Gastrocnemius medialis (tissue), 4 donors: Measurements from ENCODE around the gene PPEF2. TPM values are rescaled to one million over a fixed set of nuclear protein-coding genes. Genes with fewer than 3 reads are reported as not detected.

ENCODE experiments used
- ATAC-seq, 2 donors: fragments of 150-250 bp; one replicate each; pipeline ENCODE4 v1.9.1; 2016
- DNase-seq, 2 donors: peaks; one replicate each; pipeline ENCODE4 v3.0.0-alpha.2; 2019
- H3K27ac ChIP-seq, 4 donors: fragments of 200-600 bp; sonication (generic); 1 replicate in 1 of 4; 2 replicates in 3 of 4; pipeline ENCODE4 v1.5.1; 2016 to 2018; ENCODE audit warnings: mild to moderate bottlenecking in 2 of 4, moderate library complexity in 1 of 4
- H3K27me3 ChIP-seq, 3 donors: fragments of 200-600 bp; sonication (generic) in 2 of 3; 1 replicate in 1 of 3; 2 replicates in 2 of 3; pipeline versions ENCODE4 v1.5.1 to v1.6.0; 2016 to 2019; ENCODE audit warnings: mild to moderate bottlenecking in 1 of 3, moderate library complexity in 1 of 3
- H3K36me3 ChIP-seq, 2 donors: fragments of 200-600 bp; sonication (generic) in 1 of 2; one replicate each; pipeline ENCODE4 v1.5.1; 2017 to 2018
- H3K4me1 ChIP-seq, 2 donors: fragments of 200-600 bp; sonication (generic) in 1 of 2; one replicate each; pipeline ENCODE4 v1.5.1; 2016 to 2017; ENCODE audit warnings: mild to moderate bottlenecking in 2 of 2
- H3K4me3 ChIP-seq, 4 donors: fragments of 200-600 bp; sonication (generic) in 3 of 4; 1 replicate in 1 of 4; 2 replicates in 3 of 4; pipeline ENCODE4 v1.5.1; 2016 to 2019; ENCODE audit warnings: mild to moderate bottlenecking in 2 of 4
- H3K9me3 ChIP-seq, 3 donors: fragments of 200-600 bp; sonication (generic) in 2 of 3; 1 replicate in 1 of 3; 2 replicates in 2 of 3; pipeline ENCODE4 v1.5.1; 2016 to 2019
- CTCF ChIP-seq, 5 experiments: fragments of 450-650 bp in 3 of 5; fragments of 200-600 bp in 2 of 5; sonication (generic) in 2 of 5; IDR thresholded peaks in 4 of 5; conservative IDR thresholded peaks in 1 of 5; 1 replicate in 4 of 5; 2 replicates in 1 of 5; pipeline ENCODE4 v1.5.1; 2016 to 2019; ENCODE audit warnings: antibody characterized with exemption in 5 of 5, mild to moderate bottlenecking in 3 of 5, moderate library complexity in 3 of 5
- POLR2A ChIP-seq, 2 donors: fragments of 450-650 bp; IDR thresholded peaks; one replicate each; pipeline ENCODE4 v1.6.1; 2017; ENCODE audit warnings: antibody characterized with exemption in 2 of 2, mild to moderate bottlenecking in 2 of 2, moderate library complexity in 2 of 2
- in situ Hi-C, 4 donors: fragments of 200-750 bp; cut with MboI; loops; one replicate each; pipeline versions ENCODE4 v1.15.0 to v1.8.0; 2017; ENCODE audit warnings: low sequenced_read_pairs in 4 of 4
- intact Hi-C: fragments of 100-400 bp; cut with DNase I; formaldehyde crosslinking; loops from one replicate; pipeline ENCODE4 v1.15.1; 2023; ENCODE audit warnings: low total_unique reads
- total RNA-seq, 4 donors: library from RNA; depleted of rRNA; stranded (reverse); fragments of >200 nt; gene quantifications; one replicate each; pipeline versions ENCODE4 v1.1.0 to v1.2.3, GENCODE V29; 2016

The PPEF2 gene
- total RNA-seq = under 1 TPM in 1 of 4 donors, not detected in 3; 0.13 TPM

GRCh38 chr4:75902352-75902751 is at the start of gene PPEF2:
Gene PPEF2, minus strand, starts transcription at chr4:75902452. Its CDS starts 6,127 bp downstream, at chr4:75896325.
- DNase-seq = no peak
- no peak within 1 kb of the TSS for H3K27ac ChIP-seq
- in situ Hi-C loops (no loop called here), intact Hi-C loops (no loop called here)
- TF ChIP-seq CTCF (IDR thresholded peaks at IDR 0.05 in 4 of 5, conservative IDR thresholded peaks at IDR 0.05 in 1 of 5) (no peak), POLR2A (IDR thresholded peaks at IDR 0.05) (no peak)
- H3K4me3 ChIP-seq = no peak within 1 kb of the TSS
- H3K4me1 ChIP-seq = no peaks in the 10 kb centered on the region
- no peaks in the 10 kb centered on the region for H3K9me3 ChIP-seq
- no peaks in the 10 kb centered on the region for H3K36me3 ChIP-seq
- ATAC-seq = no peak
- H3K27me3 ChIP-seq = no peaks in the 10 kb centered on the region

GRCh38 chr4:75950213-75950815 is 48.1 kb upstream of the PPEF2 start:
- no peak for DNase-seq
- no peak for TF ChIP-seq CTCF (IDR thresholded peaks at IDR 0.05 in 4 of 5, conservative IDR thresholded peaks at IDR 0.05 in 1 of 5)
- TF ChIP-seq POLR2A (IDR thresholded peaks at IDR 0.05) = no peak
- in situ Hi-C loops = loop anchor here in 2 of 4 donors (25.0 kb wide), 2 partner anchors 138 to 163 kb away; no protein-coding TSS in a partner anchor
- intact Hi-C loops = no loop called here
- Histone ChIP-seq H3K27me3 (no peaks in the 10 kb centered on the region), H3K4me3 (no peak overlapping the region), H3K4me1 (no peaks in the 10 kb centered on the region), H3K27ac (no peak overlapping the region), H3K9me3 (no peaks in the 10 kb centered on the region), H3K36me3 (peaks cover 0 to 79% of the 10 kb centered on the region in 2 donors)
- ATAC-seq = no peak

GRCh38 chr4:75948822-75949444 is 46.7 kb upstream of the PPEF2 start:
- intact Hi-C loops (loop anchor here (10.0 kb wide), 1 partner anchor 134 kb away; no protein-coding TSS in a partner anchor), in situ Hi-C loops (no loop called here)
- Histone ChIP-seq H3K4me1 (no peaks in the 10 kb centered on the region), H3K36me3 (peaks cover 0 to 65% of the 10 kb centered on the region in 2 donors), H3K27me3 (no peaks in the 10 kb centered on the region), H3K4me3 (no peak overlapping the region), H3K9me3 (no peaks in the 10 kb centered on the region), H3K27ac (no peak overlapping the region)
- TF ChIP-seq CTCF (IDR thresholded peaks at IDR 0.05 in 4 of 5, conservative IDR thresholded peaks at IDR 0.05 in 1 of 5) (no peak), POLR2A (IDR thresholded peaks at IDR 0.05) (no peak)
- ATAC-seq (no peak), DNase-seq (no peak)

GRCh38 chr4:75940692-75941253 is 38.5 kb upstream of the PPEF2 start, which contains the start of gene NAAA:
Gene NAAA, minus strand, starts transcription at chr4:75941013. Its CDS starts 64 bp downstream, at chr4:75940949.
- H3K4me1 ChIP-seq = no peaks in the 10 kb centered on the region
- H3K36me3 ChIP-seq = peaks cover 0 to 3% of the 10 kb centered on the region in 2 donors
- DNase-seq (peak; percentile 27 to 81), ATAC-seq (peak; percentile 65 to 90)
- in situ Hi-C loops = no loop called here
- peak within 1 kb of the TSS; percentile 77 to 92 (median 82) for H3K4me3 ChIP-seq
- H3K27me3 ChIP-seq = no peaks in the 10 kb centered on the region
- peak in 3 of 5 experiments; percentile 27 to 51 (median 44) for TF ChIP-seq CTCF (IDR thresholded peaks at IDR 0.05 in 4 of 5, conservative IDR thresholded peaks at IDR 0.05 in 1 of 5)
- TF ChIP-seq POLR2A (IDR thresholded peaks at IDR 0.05) = peak; percentile 20 to 30
- no peaks in the 10 kb centered on the region for H3K9me3 ChIP-seq
- H3K27ac ChIP-seq = peak within 1 kb of the TSS; percentile 72 to 88 (median 80)
- intact Hi-C loops = loop anchor here (2.0 to 10.0 kb wide), 3 partner anchors 50 to 426 kb away; partner anchors contain the start of genes RCHY1, SDAD1 and THAP6
